Activated CD4-positive, alpha-beta T cell treated with anti-CD3 and anti-CD28 coated beads, Interleukin-2, amount 50 U/mL, for 4 hours (primary cell): ENCODE measurements around the gene C2orf42.
"Not testable (repeated sequence)": the region's sequence is repeated elsewhere in the genome, so short reads cannot be mapped to it uniquely, and the experiment has no call there.

ENCODE experiments used
- DNase-seq, 2 experiments: peaks; one replicate each; pipeline ENCODE4 v3.0.0-alpha.2; 2020

The C2orf42 gene

GRCh38 chr2:70169654-70170245 is 21.1 kb downstream of the C2orf42 start:
- DNase-seq: not testable (repeated sequence)

- DNase-seq: no peak
Observed at GRCh38 chr2:70161069-70161534, 29.7 kb downstream of the C2orf42 start.

- no peak for DNase-seq
Observed at GRCh38 chr2:70160545-70160944, 30.3 kb downstream of the C2orf42 start.

- not testable (repeated sequence) for DNase-seq
Observed at GRCh38 chr2:70149130-70149686, 41.6 kb downstream of the C2orf42 start.

GRCh38 chr2:70148211-70148760 is 42.5 kb downstream of the C2orf42 start:
- not testable (repeated sequence) for DNase-seq

GRCh38 chr2:70145851-70146739 is 44.7 kb downstream of the C2orf42 start:
- DNase-seq: no peak

- no peak for DNase-seq
Observed at GRCh38 chr2:70145144-70145490, 45.7 kb downstream of the C2orf42 start.

- DNase-seq: no peak
Observed at GRCh38 chr2:70144443-70145143, 46.2 kb downstream of the C2orf42 start.

GRCh38 chr2:70143314-70144150 is 47.3 kb downstream of the C2orf42 start:
- peak; percentile 39 to 46 for DNase-seq

GRCh38 chr2:70142590-70143313 is 48.1 kb downstream of the C2orf42 start:
- DNase-seq: peak; percentile 99

GRCh38 chr2:70141902-70142589 is 48.8 kb downstream of the C2orf42 start:
- peak; percentile 48 to 49 for DNase-seq

GRCh38 chr2:70141212-70141901 is 49.5 kb downstream of the C2orf42 start:
- DNase-seq: peak; percentile 51 to 54

- no peak for DNase-seq
Observed at GRCh38 chr2:70140791-70141211, 50.0 kb downstream of the C2orf42 start.

- not testable (repeated sequence) for DNase-seq
Observed at GRCh38 chr2:70134323-70134983, 56.4 kb downstream of the C2orf42 start.

GRCh38 chr2:70133491-70134322 is 57.1 kb downstream of the C2orf42 start:
- DNase-seq: no peak

- DNase-seq: no peak
Observed at GRCh38 chr2:70133127-70133452, 57.7 kb downstream of the C2orf42 start.

- no peak for DNase-seq
Observed at GRCh38 chr2:70132244-70133126, 58.3 kb downstream of the C2orf42 start.
